Stimulated activated CD4-positive, alpha-beta T cell treated with anti-CD3 and anti-CD28 coated beads, Interleukin-12 subunit alpha, Interleukin-12 subunit beta, amount 100 ng/mL, for 24 hours (primary cell): ENCODE measurements around the gene PHF23.

Experiments
- DNase-seq, 2 experiments: peaks; one replicate each; pipeline ENCODE4 v3.0.0-alpha.2; 2020; ENCODE audit warnings: low read depth in 2 of 2

PHF23 gene

DNA sequence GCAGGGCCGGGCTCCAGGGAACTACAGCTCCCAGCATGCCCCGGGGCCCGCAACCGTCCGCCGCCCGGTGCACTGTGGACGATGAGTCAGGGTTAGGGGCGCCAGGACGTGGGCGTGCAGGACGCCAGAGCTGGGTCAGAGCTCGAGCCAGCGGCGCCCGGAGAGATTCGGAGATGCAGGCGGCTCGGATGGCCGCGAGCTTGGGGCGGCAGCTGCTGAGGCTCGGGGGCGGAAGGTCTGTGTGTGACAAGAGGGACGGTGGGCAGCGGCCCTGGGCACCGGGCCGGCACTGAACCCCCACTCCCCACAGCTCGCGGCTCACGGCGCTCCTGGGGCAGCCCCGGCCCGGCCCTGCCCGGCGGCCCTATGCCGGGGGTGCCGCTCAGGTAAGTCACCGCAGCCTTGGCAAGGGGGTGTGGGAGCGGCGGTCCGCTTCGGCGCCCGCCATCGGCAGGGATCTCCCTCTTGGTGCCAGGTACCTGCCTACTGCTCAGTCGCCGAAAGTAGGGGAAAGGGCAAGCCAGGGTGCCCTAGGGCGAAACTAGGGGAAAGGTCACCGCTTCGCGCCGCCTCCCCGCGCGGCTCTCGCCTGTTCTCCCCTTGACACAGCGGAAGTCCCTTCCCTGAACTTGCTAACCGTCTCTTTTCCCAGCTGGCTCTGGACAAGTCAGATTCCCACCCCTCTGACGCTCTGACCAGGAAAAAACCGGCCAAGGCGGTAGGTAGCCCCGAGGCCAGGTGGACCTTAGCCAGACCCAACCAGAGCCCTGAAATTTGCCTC, 19.3 kb downstream of the PHF23 start, which contains the start of the genes ACADVL and DLG4:
ACADVL (plus strand) TSS at position 127 of the 781 bp plus-strand sequence; CDS start at position 174, 47 bp downstream.
DLG4 (minus strand) TSS at position 25 of the 781 bp plus-strand sequence.
- DNase-seq, result peak; percentile 72 to 83

DNA sequence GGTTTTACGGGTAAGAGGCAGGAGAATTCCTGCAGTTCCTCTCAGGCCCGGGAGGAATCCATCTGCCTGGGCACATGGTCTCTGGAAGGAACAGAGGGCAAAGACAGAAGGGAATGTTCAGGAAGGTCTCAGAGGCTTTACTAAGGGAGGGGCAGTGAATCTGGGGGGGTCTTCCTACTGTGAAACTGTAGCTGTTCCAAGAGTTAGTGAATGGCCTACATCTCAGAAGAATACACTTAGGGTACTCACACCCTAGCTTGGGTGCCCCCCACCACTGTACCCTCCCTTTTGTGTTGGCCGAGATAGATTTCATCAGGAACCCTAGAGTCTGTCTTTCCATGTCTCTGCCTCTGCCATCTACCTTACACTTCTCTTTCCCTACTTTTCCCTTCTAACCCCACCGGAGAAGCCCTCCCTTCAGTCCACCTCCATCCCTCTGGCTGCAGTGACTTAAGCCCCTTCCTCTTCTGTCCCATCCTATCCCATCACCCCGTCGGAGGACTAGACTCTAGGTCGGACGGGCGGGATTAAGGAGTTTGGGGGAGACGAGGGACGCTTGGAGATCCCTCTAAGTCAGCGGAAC, 19.9 kb downstream of the PHF23 start:
- no peak for DNase-seq

DNA sequence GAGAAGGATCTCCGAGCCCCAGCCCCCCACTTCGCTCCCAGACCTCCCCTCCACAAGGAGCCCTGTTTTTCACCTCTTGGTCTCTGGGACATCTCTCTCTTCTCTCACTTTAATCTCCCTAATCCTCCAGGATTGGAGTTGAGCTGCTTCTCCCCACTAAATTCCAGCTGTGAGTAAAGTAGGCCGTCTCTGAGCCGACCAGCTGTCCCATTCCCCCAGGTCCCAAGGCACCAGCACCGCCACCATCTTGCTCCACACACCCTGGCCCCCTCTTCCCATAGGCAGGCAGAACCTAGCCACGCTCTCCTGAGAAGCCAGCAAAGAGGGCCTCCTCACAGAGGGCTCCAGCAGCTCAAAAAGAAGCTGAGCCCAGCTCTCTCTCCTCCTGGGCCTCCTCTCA, 20.5 kb downstream of the PHF23 start:
- DNase-seq, result no peak

DNA sequence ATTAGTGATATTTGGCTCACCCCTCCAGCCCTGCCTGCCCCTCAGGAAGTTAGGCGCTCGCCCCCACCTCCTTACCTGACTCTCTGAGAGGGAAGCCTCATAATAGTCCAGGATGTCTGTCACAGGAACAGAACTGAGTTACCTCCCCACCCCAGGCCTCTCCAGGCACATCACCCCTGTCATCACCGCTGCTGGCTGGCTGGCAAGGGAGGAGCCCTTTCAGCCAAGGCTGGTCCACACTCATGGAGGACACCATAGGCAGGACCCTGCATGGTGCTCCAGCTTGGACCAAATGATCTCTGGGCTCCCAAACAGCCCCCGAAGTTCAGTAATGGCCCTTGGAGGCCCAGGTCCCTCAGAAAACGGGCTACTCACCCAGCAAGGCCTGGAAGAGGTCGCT, 21.1 kb downstream of the PHF23 start:
- DNase-seq, result no peak

DNA sequence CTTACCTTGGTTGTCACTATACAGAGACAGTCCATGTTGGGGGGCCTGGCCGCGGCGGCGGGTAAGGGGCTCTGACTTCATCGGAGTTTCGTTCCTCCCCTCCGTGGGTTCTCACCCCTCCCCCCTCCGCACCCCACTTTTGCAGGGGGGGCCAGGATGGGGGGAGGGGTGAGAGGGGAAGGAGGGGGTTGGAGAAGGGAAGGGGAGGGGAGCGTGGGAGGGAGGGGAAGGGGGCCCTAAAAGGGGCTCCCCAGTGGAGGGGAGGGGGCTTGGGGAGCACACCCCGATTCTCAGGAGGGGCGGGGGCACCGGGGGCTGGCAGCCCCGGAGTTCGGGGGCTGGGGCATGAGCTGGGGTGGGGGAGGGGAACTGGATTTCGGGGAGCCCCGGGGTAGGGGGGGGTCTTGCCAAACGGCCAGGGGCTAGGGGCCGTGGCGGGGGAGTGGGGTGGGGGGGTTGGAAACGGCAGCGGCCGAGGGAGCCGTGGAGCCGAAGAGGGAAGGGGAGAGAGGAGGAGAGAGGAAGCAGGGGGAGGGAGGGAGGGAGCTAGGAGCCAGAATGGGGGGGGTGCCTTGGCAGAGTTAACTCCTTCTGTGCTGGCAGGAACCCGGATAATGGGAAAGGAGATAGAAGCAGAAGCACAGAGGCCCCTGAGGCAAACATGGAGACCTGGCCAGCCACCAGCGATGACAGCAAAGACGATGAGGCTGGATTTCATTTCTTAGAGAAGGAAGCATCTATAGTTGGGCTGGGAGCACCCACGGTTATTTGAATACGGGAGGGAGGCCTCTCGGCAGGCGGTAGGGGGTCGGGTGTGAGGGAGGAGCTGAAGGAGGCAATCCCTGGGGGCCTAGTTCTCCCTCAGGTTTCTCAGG, 21.9 kb downstream of the PHF23 start:
- no peak for DNase-seq

DNA sequence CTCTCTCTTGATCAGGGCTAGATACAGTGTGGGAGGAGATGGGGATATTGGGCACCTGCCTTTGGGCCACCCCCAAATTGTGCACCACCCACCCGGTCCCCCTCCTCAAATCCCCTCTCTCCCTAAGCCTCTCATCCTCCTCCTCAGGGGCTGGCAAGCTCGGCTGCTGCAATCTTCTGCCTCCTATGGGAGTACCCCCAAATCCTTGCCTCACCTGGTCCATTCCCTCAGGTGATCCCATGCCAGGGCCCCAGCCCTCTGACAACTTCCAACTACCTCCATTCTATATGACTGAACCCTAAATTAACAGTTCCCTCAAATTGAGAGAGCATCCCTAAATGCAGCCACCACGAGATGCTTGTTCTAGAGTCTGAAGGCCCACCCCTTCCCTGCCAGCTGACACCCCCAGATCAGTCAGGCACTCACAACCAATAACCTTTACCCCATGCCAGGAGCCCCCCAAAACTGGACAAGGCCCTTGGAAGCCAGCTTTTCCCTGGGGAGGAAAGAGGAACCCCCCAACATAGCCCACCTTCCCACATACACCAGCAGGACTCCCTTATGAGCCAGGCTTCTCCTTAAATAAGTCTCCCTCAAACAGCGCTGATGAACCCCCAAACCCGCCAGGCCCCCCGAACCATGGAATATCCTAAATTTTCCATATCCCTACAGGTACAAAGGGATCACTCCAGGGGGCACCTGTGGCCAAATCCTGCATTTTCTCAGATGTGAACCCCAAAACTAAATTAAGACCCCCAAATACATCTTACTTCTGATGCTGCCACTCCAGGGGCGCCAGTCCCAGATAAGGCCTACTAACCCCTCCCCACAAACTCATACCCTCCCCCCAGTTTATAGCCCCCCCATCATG, 22.8 kb downstream of the PHF23 start:
- DNase-seq, result no peak

DNA sequence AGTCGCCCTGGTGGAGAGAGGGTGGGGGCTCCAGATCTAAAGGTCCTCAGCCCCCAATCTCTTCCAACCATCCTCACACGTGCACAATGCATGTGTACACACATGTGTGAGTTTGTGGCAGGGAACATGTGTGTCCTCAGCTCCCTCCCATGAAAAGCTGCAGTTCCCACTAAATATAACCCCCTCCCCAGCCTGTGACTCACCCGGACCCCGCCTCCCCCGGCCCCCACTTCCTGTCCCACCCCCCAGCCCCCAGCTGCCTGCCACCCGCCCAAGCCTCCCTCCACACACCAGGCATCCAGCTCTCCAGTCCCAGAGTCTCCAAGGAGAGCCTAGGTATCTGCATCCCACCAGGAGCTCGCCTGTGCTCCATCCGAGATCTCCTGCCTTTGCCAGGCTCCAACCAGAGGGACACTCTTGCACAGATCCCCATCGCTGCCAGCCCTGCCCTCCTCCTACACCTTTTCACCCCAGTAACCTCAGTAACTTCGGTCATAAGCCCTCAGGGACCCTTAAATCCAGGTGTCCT, 23.5 kb downstream of the PHF23 start:
- no peak for DNase-seq

DNA sequence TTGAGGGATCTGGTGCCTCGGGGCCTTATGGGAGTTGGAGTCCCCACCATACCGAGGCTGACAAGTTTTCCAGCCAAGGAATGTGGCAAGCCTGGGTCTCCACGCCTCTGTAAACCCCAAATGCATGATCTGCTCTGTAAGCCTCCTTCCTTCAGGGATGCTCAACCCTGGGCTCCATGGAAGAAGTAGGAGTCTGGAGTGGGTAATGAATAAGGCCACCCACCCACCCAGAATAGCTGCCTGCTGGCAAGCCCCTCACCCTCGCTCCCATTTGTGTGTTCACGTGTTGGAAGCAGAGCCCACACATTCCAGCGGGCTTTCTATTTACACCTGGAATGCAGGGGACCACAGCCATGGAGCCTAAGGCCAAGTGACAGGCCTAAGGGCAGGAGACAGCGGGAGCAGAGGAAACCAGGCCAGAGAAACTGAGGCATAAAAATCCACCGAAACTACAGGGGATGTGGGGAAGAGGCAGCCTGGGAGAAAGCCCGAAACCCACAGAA, 24.1 kb downstream of the PHF23 start:
- DNase-seq, result no peak

DNA sequence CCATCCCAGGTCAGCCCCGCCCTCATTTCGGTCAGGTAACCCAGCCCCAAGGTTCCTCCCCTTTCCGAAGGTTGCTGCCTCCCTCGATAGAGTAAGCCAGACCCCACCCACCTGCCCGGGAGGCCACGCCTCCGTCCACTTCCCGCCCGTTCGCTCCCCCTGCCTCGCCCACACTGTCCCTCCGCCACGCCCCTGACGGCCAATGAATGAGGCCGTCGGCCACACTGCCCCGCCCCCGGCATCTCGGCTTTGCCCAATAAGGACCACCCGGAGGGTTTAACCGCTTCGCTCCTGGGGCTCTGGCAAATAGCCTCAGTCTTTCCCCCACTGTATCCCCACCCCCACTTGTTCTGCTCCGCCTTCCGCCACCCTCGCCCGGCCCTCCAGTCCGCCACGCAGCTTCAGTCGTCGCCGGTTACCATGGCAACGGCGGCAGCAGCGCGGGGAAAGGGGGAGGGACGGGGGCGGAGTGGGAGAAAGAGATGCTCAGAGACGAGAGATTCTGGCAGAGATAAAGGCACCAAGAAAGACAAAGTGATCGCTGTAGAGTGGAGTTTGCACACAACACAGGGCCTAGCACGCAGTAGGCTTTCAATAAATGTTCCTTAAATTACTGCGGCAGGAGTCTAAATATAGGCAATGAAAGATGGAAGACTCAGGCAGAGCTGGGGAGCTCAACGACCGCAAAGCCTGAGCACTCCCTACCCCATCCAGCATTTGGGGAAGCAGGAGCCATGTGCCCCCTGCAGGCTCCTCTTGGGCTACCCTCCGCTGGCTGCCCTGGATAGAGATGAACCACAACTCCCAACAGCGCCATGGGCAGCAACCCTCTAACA, 24.7 kb downstream of the PHF23 start:
- DNase-seq, result peak; percentile 99 to 100

DNA sequence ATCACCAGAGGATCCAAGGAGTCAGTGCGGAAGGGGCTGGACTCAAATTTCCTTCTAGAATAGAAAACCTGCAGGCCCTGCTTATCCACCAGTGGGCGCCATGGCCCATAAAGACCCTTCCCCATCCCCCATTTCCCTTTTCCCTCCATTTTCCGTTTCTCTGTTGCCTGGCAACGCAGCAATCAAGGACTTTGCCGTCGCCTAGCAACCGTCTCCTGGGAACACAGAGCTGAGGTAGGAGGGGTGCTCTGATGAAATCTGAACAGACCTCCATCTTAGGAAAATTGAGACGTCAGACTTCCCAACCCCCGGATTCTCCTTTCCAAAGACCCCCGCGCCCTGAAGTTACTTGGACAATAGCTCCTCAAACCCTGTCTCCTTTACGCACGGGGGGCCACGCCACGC, 25.4 kb downstream of the PHF23 start:
- DNase-seq, result no peak

DNA sequence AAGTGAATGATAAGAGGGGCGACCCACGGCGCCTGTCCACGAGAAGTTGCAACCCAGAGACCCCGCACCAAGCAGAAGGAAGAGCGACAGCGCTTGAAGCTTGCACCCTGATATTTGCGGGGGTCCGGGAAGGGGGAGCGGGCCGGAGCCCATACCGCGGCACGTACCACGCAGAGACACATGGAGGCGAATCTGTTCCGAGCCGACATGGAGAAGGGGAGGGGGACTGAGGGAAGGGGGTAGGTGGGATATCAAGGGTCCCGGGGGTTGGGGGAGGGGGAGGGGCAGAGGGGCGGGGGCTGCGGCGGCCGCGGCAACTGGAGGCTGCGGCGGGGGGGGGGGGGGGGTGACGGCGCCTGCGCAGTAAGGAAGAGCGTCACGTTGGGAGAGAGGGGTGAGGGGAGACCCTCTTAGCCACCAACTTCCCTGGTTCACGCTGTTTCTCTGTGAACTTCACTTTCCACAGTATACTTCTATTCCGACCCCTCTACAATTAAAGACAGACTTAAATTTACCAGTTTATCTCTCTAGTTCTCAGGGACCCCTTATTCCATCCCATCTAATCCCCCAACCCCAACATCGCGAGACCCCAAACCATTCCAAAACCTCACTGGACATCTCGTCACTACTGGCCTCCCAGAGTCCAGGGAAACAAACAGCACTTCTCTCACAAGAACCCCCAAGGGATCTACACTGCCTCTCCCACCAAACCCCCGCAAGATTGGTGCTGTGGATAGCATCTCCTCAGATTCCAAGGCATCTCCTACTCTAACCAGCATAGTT, 27.6 kb downstream of the PHF23 start:
- DNase-seq, result no peak

DNA sequence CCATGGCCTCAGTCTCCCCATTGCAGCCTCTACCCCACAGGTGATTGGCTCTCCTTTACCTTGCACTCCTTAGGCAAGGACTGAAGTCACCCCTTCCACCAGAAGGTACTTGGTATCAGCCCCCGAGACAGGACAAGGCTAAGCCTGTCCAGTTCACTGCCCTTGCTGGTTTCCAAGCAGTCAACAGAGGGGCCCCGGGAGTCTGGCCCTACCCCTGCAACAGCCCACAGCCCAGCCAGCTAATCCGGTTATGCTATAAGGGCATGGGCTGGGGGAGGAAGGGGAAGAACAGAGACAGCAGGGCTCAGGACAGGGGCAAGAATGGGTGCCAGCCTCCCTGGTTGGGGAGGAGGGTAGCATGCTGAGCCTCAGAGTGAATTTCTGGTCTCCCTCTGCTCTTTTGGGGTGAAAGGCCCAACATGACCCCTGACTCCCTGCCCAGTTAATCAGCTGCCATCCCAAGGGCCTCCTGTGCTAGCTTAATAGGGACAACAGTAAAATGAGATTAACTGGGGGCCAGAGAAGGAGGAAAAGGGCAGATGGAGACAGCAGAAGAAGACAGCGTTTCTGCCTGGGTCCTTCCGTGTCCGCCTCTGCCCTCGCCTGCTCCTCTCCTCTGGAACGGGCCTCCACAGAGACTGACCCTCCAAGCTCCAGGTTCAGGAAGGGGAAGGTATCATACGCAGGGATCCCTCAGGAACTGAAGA, 30.4 kb downstream of the PHF23 start:
- DNase-seq, result no peak

DNA sequence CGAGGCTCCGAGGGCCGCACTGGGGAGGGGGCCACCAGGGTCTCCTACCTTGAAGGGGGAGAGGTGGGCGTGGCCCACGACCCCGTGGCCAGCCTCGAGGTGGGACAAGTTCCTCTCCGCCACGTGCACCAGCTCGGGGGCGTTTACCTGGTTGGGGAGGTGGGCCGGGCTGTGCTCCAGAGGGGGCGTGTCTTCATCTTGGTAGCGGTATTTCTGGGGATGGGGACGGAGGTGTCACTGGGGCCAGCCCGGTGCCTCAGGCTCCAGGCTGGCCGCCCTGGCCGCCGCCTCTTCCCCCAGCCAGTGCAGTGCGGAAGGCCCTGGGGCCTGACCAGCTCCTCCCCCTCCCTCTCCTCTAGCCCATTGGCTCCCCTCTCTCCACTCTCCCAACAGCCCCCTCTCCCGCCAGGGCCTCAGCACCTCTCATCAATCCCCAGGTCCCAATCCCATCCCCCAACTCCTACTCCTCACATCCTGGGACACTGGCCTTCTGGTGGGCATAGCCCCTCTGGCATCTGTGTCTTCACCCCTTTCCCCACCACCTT, 31.2 kb downstream of the PHF23 start:
- DNase-seq, result no peak

DNA sequence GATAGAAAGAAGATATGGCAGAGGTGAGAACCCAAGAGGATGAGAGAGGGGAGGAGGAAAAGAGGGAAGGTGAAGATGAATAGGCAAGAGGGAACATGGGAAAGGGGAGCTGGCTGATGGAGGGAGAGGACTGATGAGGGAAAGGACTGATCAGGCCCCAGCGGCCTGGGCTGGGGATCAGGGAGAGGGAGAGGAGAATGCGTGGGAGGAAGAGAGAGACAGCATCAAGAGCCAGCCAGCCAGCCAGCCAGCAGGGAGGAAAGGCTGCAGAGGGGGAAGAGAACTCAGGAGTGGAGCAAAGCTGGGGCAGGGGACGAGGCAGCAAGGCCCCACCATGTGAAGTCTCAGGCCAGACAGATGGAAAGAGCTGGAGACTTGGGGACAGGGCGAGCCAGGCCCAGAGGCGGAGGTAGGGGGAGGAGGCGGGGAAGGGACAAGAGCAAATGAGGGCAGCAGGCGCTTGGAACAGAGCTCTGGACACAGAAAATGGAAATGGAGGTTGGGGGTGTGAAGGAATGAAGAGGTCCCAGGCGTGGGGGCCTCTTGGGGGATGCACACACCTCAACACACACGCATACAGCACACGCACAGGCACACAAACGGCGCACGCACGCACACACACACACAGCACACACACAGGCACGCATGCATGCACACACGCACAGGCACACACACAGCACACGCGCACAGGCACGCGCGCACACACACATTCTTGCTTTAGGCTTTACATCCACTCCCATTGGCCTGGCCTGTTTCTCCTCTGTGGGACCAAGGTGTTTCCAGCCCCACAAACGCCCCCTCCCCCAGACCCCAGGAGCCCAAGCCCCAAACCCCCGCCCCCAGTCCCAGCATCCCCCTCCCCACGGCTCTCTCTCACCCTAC, 31.9 kb downstream of the PHF23 start:
- DNase-seq, result no peak

DNA sequence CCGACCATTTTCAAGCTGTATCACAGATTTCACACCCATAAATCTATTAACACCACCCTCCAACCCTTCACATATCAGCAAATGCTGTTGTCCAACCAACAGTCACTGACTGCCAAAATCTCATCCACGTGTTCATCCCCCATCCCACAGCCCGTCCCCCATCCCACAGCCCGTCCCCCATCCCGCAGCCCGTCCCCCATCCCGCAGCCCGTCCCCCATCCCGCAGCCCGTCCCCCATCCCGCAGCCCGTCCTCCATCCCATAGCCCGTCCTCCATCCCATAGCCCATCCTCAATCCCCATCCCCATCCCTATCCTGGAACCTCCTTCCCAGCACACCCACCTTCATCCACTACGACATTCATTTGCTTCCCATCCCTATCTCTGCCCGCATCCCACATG, 33.7 kb downstream of the PHF23 start:
- DNase-seq, result no peak

DNA sequence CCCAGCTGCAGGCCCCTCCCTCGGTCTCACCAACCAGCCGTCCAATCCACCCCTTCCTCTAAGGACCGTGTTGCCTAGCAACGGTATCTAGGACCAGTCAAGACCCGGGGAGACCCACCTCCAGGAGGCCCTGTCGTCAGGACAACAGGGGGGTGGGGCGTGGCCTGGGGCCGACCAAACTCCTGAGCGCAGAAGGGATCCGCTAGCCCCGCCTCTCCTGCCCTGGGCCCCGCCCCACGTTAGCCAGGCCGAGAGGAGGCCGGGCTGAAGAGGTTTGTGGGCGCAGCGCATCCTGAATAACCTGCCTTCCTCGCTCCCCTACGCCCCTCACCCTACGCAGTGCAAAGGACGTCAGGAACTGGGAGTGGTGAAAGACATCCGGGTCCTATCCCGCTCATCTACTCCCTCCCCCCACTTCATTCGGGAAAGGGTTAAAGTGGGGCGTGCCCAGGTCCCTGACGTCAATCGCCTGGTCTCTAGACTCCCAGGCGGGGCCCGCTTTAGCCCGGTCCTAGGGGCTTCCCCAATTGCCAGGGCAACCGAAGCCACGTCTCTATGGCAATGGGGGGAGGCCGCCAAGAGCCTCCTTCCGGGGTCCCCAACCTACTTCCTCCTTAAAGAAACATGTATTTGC, 34.3 kb downstream of the PHF23 start:
- peak; percentile 72 to 91 for DNase-seq

DNA sequence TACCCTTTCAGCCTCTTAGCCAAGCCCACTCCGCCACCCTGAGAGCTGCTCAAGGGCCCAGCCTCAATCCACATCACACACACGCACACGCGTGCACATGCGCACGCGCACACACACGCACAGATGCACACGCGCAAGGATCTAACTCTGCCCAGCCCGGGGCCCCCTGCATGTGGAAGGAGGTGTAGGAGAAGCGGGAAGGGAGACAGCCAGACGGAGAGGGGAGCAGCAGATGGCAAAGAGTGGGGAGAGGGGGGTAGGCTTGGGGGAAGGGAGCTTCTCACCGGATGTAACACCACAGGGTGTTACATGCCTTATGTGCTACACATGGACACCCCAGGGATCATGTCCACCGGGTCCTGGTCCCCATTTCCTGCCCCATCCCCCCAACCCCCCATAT, 34.9 kb downstream of the PHF23 start:
- no peak for DNase-seq
